ENCODE data around the gene YRDC. TPM values are rescaled to one million over a fixed set of nuclear protein-coding genes. Genes with fewer than 3 reads are reported as not detected.

The YRDC gene
- total and polyA plus RNA-seq, 9 of the 15 experiments (the other 6 are each of a cell fraction or from before 2014, with no cell fraction given) = 11.1 to 58.5 (median 49.8) TPM

- Histone ChIP-seq H3K9me1 (ENCODE audit: control insufficient read depth, insufficient read depth, low read length) (no peaks in the 10 kb centered on the region), H3K4me2 (ENCODE audit: insufficient read depth, low read length) (no peak overlapping the region), H3K4me3 (no peak overlapping the region), H3K36me3 (ENCODE audit: control insufficient read depth, insufficient read depth, low read length) (no peaks in the 10 kb centered on the region), H3K27me3 (ENCODE audit: control insufficient read depth in 2 of 2, insufficient read depth in 2 of 2, low read length in 2 of 2) (peaks cover 28 to 31% of the 10 kb centered on the region in 2 experiments; a peak in 4 of 5 replicates), H3K4me1 (replicated peaks in 1 of 2; ENCODE audit: control insufficient read depth in 2 of 2, insufficient read depth in 2 of 2, low read length in 2 of 2) (peaks cover 0 to 3% of the 10 kb centered on the region in 2 experiments; a peak in 1 of 5 replicates), H3K27ac (ENCODE audit: extremely low read depth, low read depth, low read length) (no peak overlapping the region), H3K9me3 (replicated peaks; ENCODE audit: control insufficient read depth, insufficient read depth, low read depth, low read length) (no peaks in the 10 kb centered on the region), H2AFZ (ENCODE audit: low read depth, low read length) (no peak overlapping the region), H3K9ac (ENCODE audit: insufficient read depth in 1 of 2, low read depth in 2 of 2, low read length in 2 of 2) (no peak overlapping the region), H3K79me2 (ENCODE audit: control insufficient read depth, insufficient read depth, low read length) (no peaks in the 10 kb centered on the region), H4K20me1 (replicated peaks; ENCODE audit: control insufficient read depth, insufficient read depth, low read length) (peaks cover 4% of the 10 kb centered on the region; the same call in 1 of the 2 replicates)
- POLR2A ChIA-PET = interaction anchor here (0.6 to 1.5 kb wide), 3 partner anchors 15 to 1682 kb away, joined by 3 to 5 read pairs (median 4); partner anchors contain the start of genes C1orf122 and YRDC
- TF ChIP-seq DEAF1 (CRISPR knock-in tag; IDR thresholded peaks at IDR 0.05) = no peak
- TF ChIP-seq DDX20 (tag; IDR thresholded peaks at IDR 0.05; ENCODE audit: low read depth) = no peak
- TF ChIP-seq MAX (CRISPR knock-in tag; IDR thresholded peaks at IDR 0.05) = no peak
- no peak for TF ChIP-seq ZNF518B (CRISPR knock-in tag; IDR thresholded peaks at IDR 0.05)
- TF ChIP-seq NR2C2 (CRISPR knock-in tag; IDR thresholded peaks at IDR 0.05) = no peak
- no peak for TF ChIP-seq NR2C2 (tag; IDR thresholded peaks at IDR 0.05)
- TF ChIP-seq ZNF140 (CRISPR knock-in tag; IDR thresholded peaks at IDR 0.05) = no peak
- no peak for TF ChIP-seq EHMT2 (IDR thresholded peaks at IDR 0.05)
- CTCF ChIA-PET (ENCODE audit: low intra/inter-chr PET ratio) = no interaction called here
- no peak for ATAC-seq
- BruUV-seq (replicated peaks) = no TSS peak
- FAIRE-seq = no peak
- intact Hi-C loops (cut with micrococcal nuclease) = no loop called here
- no peak for DNase-seq (ENCODE audit: extremely low read depth in 1 of 4, low spot score in 3 of 4)
- WGBS (ENCODE audit: insufficient coverage, low coverage, missing lambda C conversion rate) = 2% methylated on average over 17 of the region's 17 CpGs
- in situ Hi-C loops (cut with MboI) = no loop called here
Measured at GRCh38 chr1:37782491-37782890, 25.5 kb downstream of the YRDC start.
